Measurements from ENCODE around the gene RHBDL1.

Gene RHBDL1

DNA sequence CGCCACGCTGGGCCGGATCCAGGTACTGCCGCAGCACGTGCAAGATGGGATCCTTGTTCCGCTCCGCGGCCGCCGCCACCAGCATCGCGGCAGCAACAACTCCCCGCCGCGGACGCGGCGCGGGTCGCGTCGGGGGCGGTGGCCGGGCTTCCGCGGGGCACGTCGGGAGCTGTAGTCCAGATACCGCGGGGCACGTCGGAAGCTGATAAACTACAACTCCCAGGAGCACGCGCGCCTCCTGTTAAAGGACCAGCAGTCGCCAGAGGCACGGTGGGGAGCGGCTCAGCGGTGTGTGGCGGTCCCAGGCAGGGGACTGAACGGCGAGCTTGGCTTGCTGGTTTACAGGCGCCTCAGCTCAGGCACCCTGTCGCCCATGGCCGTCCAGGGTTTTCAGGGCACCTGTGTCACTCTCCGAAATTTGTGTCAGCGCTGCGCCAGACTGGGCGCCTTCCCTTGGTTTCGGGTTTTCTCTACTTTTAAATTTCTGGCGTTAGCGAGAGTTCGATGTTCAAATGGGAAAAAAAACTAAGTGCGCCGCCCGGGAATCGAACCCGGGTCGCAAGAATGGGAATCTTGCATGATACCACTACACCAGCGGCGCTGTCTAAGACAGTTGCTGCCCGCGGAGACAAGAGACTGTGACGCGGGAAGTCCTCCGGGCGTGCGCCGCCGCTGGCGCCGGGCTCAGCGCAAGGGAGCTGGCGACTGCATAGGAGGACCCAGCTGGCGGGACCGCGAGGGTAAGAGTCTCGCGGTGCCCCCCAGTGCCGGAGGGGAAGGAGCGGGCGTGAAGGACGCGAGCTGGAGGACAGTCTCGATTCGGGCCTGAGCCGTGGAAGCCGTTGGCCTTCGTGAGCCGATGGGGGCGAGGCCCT, 39.0 kb upstream of the RHBDL1 start, which contains the start of gene METTL26:
Gene METTL26, minus strand, starts transcription at position 100 of the 875 bp plus-strand sequence. Its CDS starts 15 bp downstream, at position 85.
- TF ChIP-seq, protein P1, sequence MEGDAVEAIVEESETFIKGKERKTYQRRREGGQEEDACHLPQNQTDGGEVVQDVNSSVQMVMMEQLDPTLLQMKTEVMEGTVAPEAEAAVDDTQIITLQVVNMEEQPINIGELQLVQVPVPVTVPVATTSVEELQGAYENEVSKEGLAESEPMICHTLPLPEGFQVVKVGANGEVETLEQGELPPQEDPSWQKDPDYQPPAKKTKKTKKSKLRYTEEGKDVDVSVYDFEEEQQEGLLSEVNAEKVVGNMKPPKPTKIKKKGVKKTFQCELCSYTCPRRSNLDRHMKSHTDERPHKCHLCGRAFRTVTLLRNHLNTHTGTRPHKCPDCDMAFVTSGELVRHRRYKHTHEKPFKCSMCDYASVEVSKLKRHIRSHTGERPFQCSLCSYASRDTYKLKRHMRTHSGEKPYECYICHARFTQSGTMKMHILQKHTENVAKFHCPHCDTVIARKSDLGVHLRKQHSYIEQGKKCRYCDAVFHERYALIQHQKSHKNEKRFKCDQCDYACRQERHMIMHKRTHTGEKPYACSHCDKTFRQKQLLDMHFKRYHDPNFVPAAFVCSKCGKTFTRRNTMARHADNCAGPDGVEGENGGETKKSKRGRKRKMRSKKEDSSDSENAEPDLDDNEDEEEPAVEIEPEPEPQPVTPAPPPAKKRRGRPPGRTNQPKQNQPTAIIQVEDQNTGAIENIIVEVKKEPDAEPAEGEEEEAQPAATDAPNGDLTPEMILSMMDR (IDR thresholded peaks at IDR 0.05; ENCODE audit: control extremely low read depth, extremely low read depth, low read depth, missing control alignments), result no peak
- CTCF ChIA-PET, result interaction anchor here (0.6 to 2.5 kb wide), 4 partner anchors 9 to 1069 kb away, joined by 3 to 13 read pairs (median 4); partner anchors contain the start of genes MAPK8IP3 and WDR90

GRCh38 chr16:637081-638018, 38.1 kb upstream of the RHBDL1 start:
- ChIA-PET CTCF (interaction anchor here (0.6 to 2.5 kb wide), 3 partner anchors 10 to 1068 kb away, joined by 4 to 13 read pairs (median 4); partner anchors contain the start of genes MAPK8IP3 and WDR90), POLR2A (no interaction called here)
- TF ChIP-seq, protein P1 (IDR thresholded peaks at IDR 0.05; ENCODE audit: control extremely low read depth, extremely low read depth, low read depth, missing control alignments), result no peak
- peak; percentile 100 for DNase-seq (ENCODE audit: extremely low spot score)

More for the DNA sequence above, 39.0 kb upstream of the RHBDL1 start, which contains the start of gene METTL26:
- peak; percentile 96 for DNase-seq (ENCODE audit: extremely low spot score)
- POLR2A ChIA-PET, result interaction anchor here (0.7 kb wide), 1 partner anchor 15 kb away, joined by 4 read pairs; no protein-coding TSS in a partner anchor

DNA sequence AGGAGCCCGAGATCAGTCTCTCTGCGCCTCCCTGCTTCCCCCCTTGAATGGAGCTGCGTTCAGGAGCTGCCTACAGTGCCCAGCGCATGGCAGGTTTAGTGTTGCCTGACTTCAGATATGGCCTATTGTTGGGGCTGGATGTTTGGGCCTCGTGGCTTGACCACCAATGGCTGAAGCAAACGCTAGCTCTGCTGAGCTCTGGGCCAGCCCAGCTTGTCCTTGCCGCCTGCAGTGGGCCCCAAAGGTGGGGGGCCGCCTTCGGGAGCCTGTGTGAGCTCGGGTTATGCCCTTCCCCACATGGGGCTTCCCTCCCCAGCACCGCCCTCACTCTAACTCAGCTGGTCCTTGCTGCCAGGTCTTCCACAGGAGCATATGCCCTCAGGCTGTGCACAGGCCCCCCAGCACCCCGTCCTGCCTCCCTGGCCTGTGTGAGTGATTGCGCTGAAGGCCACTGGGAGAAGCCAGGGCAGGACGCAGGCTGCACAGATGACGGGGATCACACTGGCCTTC, 37.4 kb upstream of the RHBDL1 start:
- CTCF ChIA-PET, result interaction anchor here (2.5 kb wide), 1 partner anchor 11 kb away, joined by 13 read pairs; the partner anchor contains the start of gene WDR90

GRCh38 chr16:638836-639235, 36.6 kb upstream of the RHBDL1 start:
- ChIA-PET CTCF (no interaction called here), POLR2A (no interaction called here)
- TF ChIP-seq, protein P1 (IDR thresholded peaks at IDR 0.05; ENCODE audit: control extremely low read depth, extremely low read depth, low read depth, missing control alignments), result no peak
- DNase-seq (ENCODE audit: extremely low spot score), result no peak

More for the DNA sequence above, 37.4 kb upstream of the RHBDL1 start:
- DNase-seq (ENCODE audit: extremely low spot score), result no peak
- TF ChIP-seq, protein P1 (IDR thresholded peaks at IDR 0.05; ENCODE audit: control extremely low read depth, extremely low read depth, low read depth, missing control alignments), result no peak
- POLR2A ChIA-PET, result no interaction called here

DNA sequence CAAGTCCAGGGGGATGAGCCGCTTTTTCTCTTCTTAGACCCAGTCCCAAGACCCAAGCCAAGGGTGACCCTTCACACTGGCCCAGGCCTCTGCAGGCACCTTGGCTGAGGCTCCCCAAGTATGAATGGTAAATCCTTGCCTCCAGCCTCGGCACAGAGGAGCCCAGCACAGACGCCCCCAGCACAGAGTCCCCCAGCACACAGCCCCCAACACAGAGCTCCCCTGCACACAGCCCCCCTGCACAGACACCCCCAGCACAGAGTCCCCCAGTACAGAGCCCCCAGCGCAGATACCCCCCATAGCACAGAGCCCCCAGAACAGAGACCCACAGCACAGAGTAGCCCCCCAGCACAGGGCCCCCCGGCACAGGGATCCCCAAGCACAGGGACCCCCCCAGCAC, 34.9 kb upstream of the RHBDL1 start:
- CTCF ChIA-PET, result no interaction called here
- no peak for DNase-seq (ENCODE audit: extremely low spot score)
- TF ChIP-seq, protein P1 (IDR thresholded peaks at IDR 0.05; ENCODE audit: control extremely low read depth, extremely low read depth, low read depth, missing control alignments), result no peak
- POLR2A ChIA-PET, result no interaction called here
